Body of pancreas (tissue), 4 donors: ENCODE data around the gene PLA2G4D. TPM values are rescaled to one million over a fixed set of nuclear protein-coding genes. Genes with fewer than 3 reads are reported as not detected.
A peak's percentile ranks its signal among the peaks of the same experiment; 100 is the strongest.

Experiments used
- ATAC-seq: fragments of 150-250 bp; one replicate; pipeline ENCODE4 v1.9.1; 2016
- DNase-seq, 4 donors: peaks; one replicate each; pipeline ENCODE4 v3.0.0-alpha.2; 2019
- H3K27ac ChIP-seq, 4 donors: fragments of 200-600 bp; sonication (generic); 1 replicate in 3 of 4; 2 replicates in 1 of 4; pipeline versions ENCODE4 v1.5.1 to v1.6.1; 2016 to 2019; ENCODE audit warnings: mild to moderate bottlenecking in 1 of 4, mixed read lengths in 1 of 4, moderate library complexity in 1 of 4
- H3K27me3 ChIP-seq, 2 donors: fragments of 200-600 bp; sonication (generic); one replicate each; pipeline ENCODE4 v1.6.0; 2016; ENCODE audit warnings: mild to moderate bottlenecking in 1 of 2
- H3K36me3 ChIP-seq, 2 donors: fragments of 200-600 bp; sonication (generic); replicated peaks in 1 of 2; 2 replicates each; pipeline ENCODE4 v1.5.1; 2016; ENCODE audit warnings: low read depth in 2 of 2; ENCODE audit not compliant: insufficient read depth in 1 of 2
- H3K4me1 ChIP-seq: fragments of 200-600 bp; sonication (generic); one replicate; pipeline ENCODE4 v1.6.0; 2016
- H3K4me3 ChIP-seq, 2 donors: fragments of 200-600 bp; sonication (generic); 1 replicate in 1 of 2; 2 replicates in 1 of 2; pipeline ENCODE4 v1.5.1; 2016 to 2019
- H3K9me3 ChIP-seq, 3 donors: fragments of 200-600 bp; sonication (generic); 1 replicate in 2 of 3; 2 replicates in 1 of 3; pipeline ENCODE4 v1.5.1; 2016
- POLR2A ChIP-seq, 3 donors: fragments of 450-650 bp; IDR thresholded peaks; one replicate each; pipeline ENCODE4 v1.6.1; 2016; ENCODE audit warnings: antibody characterized with exemption in 3 of 3, mild to moderate bottlenecking in 2 of 3
- WGBS, 2 donors: methylation state at CpG; one replicate each; pipeline ENCODE4 v1.1.5; 2017; 5-methylcytosine and 5-hydroxymethylcytosine counted together
- intact Hi-C: fragments of 100-400 bp; cut with DNase I; formaldehyde crosslinking; loops from one replicate; pipeline ENCODE4 v1.15.1; 2023
- total RNA-seq, 2 donors: library from RNA; depleted of rRNA; stranded (reverse); fragments of >200 nt; gene quantifications; one replicate each; pipeline ENCODE4 v1.1.0, GENCODE V29; 2016
- TF ChIP-seq, protein P1 (sequence below), 7 experiments: fragments of 450-650 bp in 4 of 7; fragments of 200-600 bp in 3 of 7; sonication (generic) in 3 of 7; IDR thresholded peaks; one replicate each; pipeline ENCODE4 v1.5.1; 2016 to 2019; ENCODE audit warnings: antibody characterized with exemption in 7 of 7

PLA2G4D gene
- total RNA-seq, 2 donors from 2014 or later, result not detected

GRCh38 chr15:42048821-42049200 lies 45.6 kb downstream of the PLA2G4D start:
- TF ChIP-seq, protein P1, sequence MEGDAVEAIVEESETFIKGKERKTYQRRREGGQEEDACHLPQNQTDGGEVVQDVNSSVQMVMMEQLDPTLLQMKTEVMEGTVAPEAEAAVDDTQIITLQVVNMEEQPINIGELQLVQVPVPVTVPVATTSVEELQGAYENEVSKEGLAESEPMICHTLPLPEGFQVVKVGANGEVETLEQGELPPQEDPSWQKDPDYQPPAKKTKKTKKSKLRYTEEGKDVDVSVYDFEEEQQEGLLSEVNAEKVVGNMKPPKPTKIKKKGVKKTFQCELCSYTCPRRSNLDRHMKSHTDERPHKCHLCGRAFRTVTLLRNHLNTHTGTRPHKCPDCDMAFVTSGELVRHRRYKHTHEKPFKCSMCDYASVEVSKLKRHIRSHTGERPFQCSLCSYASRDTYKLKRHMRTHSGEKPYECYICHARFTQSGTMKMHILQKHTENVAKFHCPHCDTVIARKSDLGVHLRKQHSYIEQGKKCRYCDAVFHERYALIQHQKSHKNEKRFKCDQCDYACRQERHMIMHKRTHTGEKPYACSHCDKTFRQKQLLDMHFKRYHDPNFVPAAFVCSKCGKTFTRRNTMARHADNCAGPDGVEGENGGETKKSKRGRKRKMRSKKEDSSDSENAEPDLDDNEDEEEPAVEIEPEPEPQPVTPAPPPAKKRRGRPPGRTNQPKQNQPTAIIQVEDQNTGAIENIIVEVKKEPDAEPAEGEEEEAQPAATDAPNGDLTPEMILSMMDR (IDR thresholded peaks at IDR 0.05), result no peak
- no peak for TF ChIP-seq POLR2A (IDR thresholded peaks at IDR 0.05)
- Histone ChIP-seq H3K36me3 (no peaks in the 10 kb centered on the region), H3K4me1 (peaks cover 41% of the 10 kb centered on the region), H3K4me3 (no peak overlapping the region), H3K9me3 (no peaks in the 10 kb centered on the region), H3K27ac (no peak overlapping the region), H3K27me3 (no peaks in the 10 kb centered on the region)
- intact Hi-C loops, result no loop called here
- no peak for ATAC-seq
- 92 to 94% methylated on average over 8 of the region's 8 CpGs for WGBS, 2 donors
- DNase-seq, result no peak

DNA sequence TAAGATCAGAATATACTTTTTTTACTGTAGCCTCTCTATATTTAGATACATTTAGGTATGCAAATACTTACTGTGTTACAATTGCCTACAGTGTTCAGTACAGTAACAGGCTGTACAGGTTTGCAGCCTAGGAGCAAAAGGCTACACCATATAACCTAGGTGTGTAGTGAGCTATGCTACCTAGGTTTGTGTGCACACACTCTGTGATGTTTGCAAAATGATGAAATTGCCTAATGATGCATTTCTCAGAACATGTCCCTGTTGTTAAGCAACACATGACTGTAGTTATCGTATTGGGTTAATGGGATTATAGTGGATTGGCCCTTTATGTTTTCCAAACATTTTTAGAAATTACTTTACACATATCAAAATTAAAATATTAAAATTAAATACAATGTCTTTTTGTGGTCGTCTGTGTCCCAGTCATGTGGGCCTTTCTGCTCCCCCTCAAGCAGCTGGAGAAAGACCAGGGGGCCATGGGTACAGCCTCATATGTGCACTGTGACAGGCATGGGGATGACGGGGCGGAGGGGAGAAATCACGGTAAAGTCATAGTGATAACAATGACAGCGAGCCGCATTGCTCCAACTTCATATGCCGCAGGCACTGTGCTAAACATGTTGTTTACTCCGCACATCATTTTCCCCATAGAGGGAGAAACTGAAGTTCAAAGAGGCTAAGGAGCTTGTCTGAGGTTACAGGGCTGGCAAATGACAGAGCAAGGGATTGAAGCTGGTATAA lies 46.1 kb downstream of the PLA2G4D start:
- Histone ChIP-seq H3K4me3 (no peak overlapping the region), H3K4me1 (peaks cover 36% of the 10 kb centered on the region), H3K36me3 (no peaks in the 10 kb centered on the region), H3K9me3 (no peaks in the 10 kb centered on the region), H3K27me3 (no peaks in the 10 kb centered on the region), H3K27ac (no peak overlapping the region)
- WGBS, 2 donors, result 85 to 89% methylated on average over 9 of the region's 9 CpGs
- ATAC-seq (no peak), DNase-seq (no peak)
- intact Hi-C loops, result no loop called here
- TF ChIP-seq, protein P1 (IDR thresholded peaks at IDR 0.05), result no peak
- no peak for TF ChIP-seq POLR2A (IDR thresholded peaks at IDR 0.05)

GRCh38 chr15:42046597-42046996 lies 47.8 kb downstream of the PLA2G4D start:
- Histone ChIP-seq H3K9me3 (no peaks in the 10 kb centered on the region), H3K4me1 (peaks cover 24% of the 10 kb centered on the region), H3K4me3 (no peak overlapping the region), H3K27me3 (no peaks in the 10 kb centered on the region), H3K36me3 (no peaks in the 10 kb centered on the region), H3K27ac (no peak overlapping the region)
- WGBS, 2 donors, result 26 to 42% methylated on average over 2 of the region's 2 CpGs
- ATAC-seq (peak; percentile 32), DNase-seq (no peak)
- TF ChIP-seq POLR2A (IDR thresholded peaks at IDR 0.05), result no peak
- TF ChIP-seq, protein P1 (IDR thresholded peaks at IDR 0.05), result no peak
- intact Hi-C loops, result no loop called here

GRCh38 chr15:42045211-42045615 lies 49.1 kb downstream of the PLA2G4D start:
- TF ChIP-seq, protein P1 (IDR thresholded peaks at IDR 0.05), result no peak
- TF ChIP-seq POLR2A (IDR thresholded peaks at IDR 0.05), result no peak
- no peaks in the 10 kb centered on the region for H3K9me3 ChIP-seq
- ATAC-seq (peak; percentile 45), DNase-seq (peak in 2 of 4 donors; percentile 29 to 44)
- H3K27ac ChIP-seq, result no peak overlapping the region
- WGBS, 2 donors, result 23 to 38% methylated on average over 8 of the region's 8 CpGs
- H3K4me3 ChIP-seq, result no peak overlapping the region
- H3K27me3 ChIP-seq, result no peaks in the 10 kb centered on the region
- H3K4me1 ChIP-seq, result peaks cover 23% of the 10 kb centered on the region
- intact Hi-C loops, result no loop called here
- H3K36me3 ChIP-seq, result no peaks in the 10 kb centered on the region
